K562 (cell line): Measurements from ENCODE around the gene PRMT7. TPM values are rescaled to one million over a fixed set of nuclear protein-coding genes. Genes with fewer than 3 reads are reported as not detected.
A peak's percentile ranks its signal among the peaks of the same experiment; 100 is the strongest.

Experiments
- ATF1 ChIP-seq, 2 experiments: fragments of 450-650 bp in 1 of 2; IDR thresholded peaks; 2 replicates each; pipeline ENCODE4 v1.6.1; 2016; ENCODE audit warnings: missing compliant biosample characterization in 1 of 2, missing genetic modification characterization in 1 of 2
- FIP1L1 ChIP-seq: fragments of 200-400 bp; formaldehyde crosslinking; IDR thresholded peaks from 2 replicates; pipeline ENCODE4 v1.6.1; 2018; ENCODE audit warnings: mild to moderate bottlenecking, low read depth, low read length; ENCODE audit not compliant: poor library complexity, severe bottlenecking
- NFIC ChIP-seq: fragments of 450-650 bp; IDR thresholded peaks from 2 replicates; pipeline ENCODE4 v1.6.1; 2017; ENCODE audit warnings: mild to moderate bottlenecking, inconsistent platforms
- NONO ChIP-seq, 2 experiments: fragments of 200-400 bp in 1 of 2; fragments of 450-650 bp in 1 of 2; formaldehyde crosslinking in 1 of 2; IDR thresholded peaks; 2 replicates each; pipeline ENCODE4 v1.6.1; 2017; ENCODE audit warnings: low read depth in 2 of 2, mild to moderate bottlenecking in 2 of 2, moderate library complexity in 2 of 2, low read length in 1 of 2
- SMAD3 ChIP-seq: fragments of 450-650 bp; formaldehyde crosslinking; conservative IDR thresholded peaks from 2 replicates; pipeline ENCODE4 v1.4.0; 2020; ENCODE audit warnings: mild to moderate bottlenecking
- SMARCA4 ChIP-seq: fragments of 450-650 bp; IDR thresholded peaks from 2 replicates; pipeline ENCODE4 v1.6.1; 2016
- polyA plus RNA-seq, 8 experiments: library from polyadenylated mRNA; depleted of rRNA in 4 of 8; stranded (reverse) in 5 of 8; unstranded in 3 of 8; fragments of >200 nt; fragmentation: Nextera tagmentation in 2 of 8; fragmentation: Illumina TruSeq in 1 of 8; extraction: Ambion mirVana in 2 of 8; extraction: Trizol in 1 of 8; gene quantifications; 2 replicates each; pipeline versions ENCODE4 v1.2.1 to v1.2.3, GENCODE V29; 2011 to 2014; ENCODE audit warnings: inconsistent platforms in 1 of 8, missing spikeins in 1 of 8
- total RNA-seq, 7 experiments: library from RNA; depleted of rRNA in 6 of 7; stranded (reverse); fragments of >200 nt in 6 of 7; fragmentation: Illumina TruSeq in 2 of 7; extraction: Trizol in 2 of 7; gene quantifications; 2 replicates each; pipeline versions ENCODE4 v1.2.1 to v1.2.3, GENCODE V29; 2011 to 2021; ENCODE audit warnings: low replicate concordance in 1 of 7
- TF ChIP-seq, protein P1 (sequence below): sonication (generic); formaldehyde crosslinking; IDR thresholded peaks from 2 replicates; pipeline ENCODE4 v1.8.0; 2022; ENCODE audit warnings: mild to moderate bottlenecking, missing genetic modification reagents
- TF ChIP-seq, protein P2 (sequence below): fragments of 450-650 bp; formaldehyde crosslinking; IDR thresholded peaks from 2 replicates; pipeline ENCODE4 v1.4.0; 2020; ENCODE audit warnings: mild to moderate bottlenecking, moderate library complexity
- TF ChIP-seq, protein P3 (sequence below): IDR thresholded peaks from 2 replicates; pipeline ENCODE4 v1.6.1; 2016; ENCODE audit warnings: missing genetic modification characterization, missing compliant biosample characterization
- TF ChIP-seq, protein P4 (sequence below): sonication (generic); formaldehyde crosslinking; IDR thresholded peaks from 2 replicates; pipeline ENCODE4 v1.8.0; 2023; ENCODE audit warnings: missing genetic modification reagents, mild to moderate bottlenecking, borderline replicate concordance

The PRMT7 gene
- total and polyA plus RNA-seq, 9 of the 15 experiments (the other 6 are each of a cell fraction or from before 2014, with no cell fraction given): 6.4 to 88.8 (median 73.1) TPM

DNA sequence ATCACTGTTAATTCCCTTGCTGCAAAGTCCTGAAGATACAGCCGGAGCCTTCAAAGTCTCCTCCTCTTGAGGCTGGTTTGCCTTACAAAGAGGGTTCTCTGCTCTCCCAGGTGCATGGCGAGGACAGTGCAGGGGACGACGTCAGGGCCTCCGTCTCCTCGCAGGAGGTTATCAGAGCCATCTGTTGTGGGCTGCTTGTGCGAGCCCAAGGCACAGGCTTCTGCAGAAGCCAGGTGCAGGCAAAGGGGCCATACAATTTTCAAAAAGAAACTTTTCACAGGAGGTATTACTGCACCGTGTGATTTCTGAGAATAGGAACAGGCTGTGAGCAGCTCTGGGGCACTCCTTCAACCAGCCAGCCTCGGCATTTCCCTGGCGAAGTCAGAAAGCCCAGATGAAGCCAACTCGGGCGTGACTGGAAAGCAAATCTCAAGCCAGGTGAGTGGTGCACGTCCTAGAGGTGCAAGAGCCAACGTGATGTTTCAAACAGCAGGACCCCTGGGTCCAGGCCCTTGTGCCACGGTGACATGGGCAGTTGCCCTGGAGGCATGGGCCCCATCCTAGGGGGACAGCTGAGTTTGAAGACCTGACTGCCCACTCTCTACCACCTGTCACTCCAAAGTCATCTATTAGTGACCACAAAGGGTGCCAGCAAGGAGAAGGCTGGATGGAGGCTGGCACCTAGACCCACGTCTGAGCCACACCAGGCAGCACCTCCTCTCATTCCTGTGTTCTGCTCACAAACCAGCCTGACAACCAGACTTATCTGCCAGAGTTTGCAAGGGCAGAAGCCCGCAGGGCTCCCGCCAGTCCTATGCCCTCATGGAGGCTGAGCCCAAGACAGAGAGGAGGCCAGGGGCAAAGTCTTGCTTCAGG lies 68.9 kb downstream of the PRMT7 start (continued):
- TF ChIP-seq FIP1L1 (no peak), NONO (IDR thresholded peaks at IDR 0.05; ENCODE audit: low read depth in 2 of 2, low read length in 1 of 2) (no peak), NFIC (no peak), ATF1 (CRISPR knock-in tag; IDR thresholded peaks at IDR 0.05) (no peak), ATF1 (tag; IDR thresholded peaks at IDR 0.05) (peak; percentile 39; the same call in 1 of the 2 replicates), SMARCA4 (no peak), SMAD3 (CRISPR knock-in tag) (no peak)
- TF ChIP-seq, protein P1, sequence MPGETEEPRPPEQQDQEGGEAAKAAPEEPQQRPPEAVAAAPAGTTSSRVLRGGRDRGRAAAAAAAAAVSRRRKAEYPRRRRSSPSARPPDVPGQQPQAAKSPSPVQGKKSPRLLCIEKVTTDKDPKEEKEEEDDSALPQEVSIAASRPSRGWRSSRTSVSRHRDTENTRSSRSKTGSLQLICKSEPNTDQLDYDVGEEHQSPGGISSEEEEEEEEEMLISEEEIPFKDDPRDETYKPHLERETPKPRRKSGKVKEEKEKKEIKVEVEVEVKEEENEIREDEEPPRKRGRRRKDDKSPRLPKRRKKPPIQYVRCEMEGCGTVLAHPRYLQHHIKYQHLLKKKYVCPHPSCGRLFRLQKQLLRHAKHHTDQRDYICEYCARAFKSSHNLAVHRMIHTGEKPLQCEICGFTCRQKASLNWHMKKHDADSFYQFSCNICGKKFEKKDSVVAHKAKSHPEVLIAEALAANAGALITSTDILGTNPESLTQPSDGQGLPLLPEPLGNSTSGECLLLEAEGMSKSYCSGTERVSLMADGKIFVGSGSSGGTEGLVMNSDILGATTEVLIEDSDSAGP (CRISPR knock-in tag): no peak
- TF ChIP-seq, protein P2, sequence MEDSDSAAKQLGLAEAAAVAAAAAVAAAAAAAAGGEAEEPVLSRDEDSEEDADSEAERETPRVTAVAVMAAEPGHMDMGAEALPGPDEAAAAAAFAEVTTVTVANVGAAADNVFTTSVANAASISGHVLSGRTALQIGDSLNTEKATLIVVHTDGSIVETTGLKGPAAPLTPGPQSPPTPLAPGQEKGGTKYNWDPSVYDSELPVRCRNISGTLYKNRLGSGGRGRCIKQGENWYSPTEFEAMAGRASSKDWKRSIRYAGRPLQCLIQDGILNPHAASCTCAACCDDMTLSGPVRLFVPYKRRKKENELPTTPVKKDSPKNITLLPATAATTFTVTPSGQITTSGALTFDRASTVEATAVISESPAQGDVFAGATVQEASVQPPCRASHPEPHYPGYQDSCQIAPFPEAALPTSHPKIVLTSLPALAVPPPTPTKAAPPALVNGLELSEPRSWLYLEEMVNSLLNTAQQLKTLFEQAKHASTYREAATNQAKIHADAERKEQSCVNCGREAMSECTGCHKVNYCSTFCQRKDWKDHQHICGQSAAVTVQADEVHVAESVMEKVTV (CRISPR knock-in tag): no peak
- TF ChIP-seq, protein P3, sequence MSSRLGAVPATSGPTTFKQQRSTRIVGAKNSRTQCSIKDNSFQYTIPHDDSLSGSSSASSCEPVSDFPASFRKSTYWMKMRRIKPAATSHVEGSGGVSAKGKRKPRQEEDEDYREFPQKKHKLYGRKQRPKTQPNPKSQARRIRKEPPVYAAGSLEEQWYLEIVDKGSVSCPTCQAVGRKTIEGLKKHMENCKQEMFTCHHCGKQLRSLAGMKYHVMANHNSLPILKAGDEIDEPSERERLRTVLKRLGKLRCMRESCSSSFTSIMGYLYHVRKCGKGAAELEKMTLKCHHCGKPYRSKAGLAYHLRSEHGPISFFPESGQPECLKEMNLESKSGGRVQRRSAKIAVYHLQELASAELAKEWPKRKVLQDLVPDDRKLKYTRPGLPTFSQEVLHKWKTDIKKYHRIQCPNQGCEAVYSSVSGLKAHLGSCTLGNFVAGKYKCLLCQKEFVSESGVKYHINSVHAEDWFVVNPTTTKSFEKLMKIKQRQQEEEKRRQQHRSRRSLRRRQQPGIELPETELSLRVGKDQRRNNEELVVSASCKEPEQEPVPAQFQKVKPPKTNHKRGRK (tag): no peak
- TF ChIP-seq, protein P4, sequence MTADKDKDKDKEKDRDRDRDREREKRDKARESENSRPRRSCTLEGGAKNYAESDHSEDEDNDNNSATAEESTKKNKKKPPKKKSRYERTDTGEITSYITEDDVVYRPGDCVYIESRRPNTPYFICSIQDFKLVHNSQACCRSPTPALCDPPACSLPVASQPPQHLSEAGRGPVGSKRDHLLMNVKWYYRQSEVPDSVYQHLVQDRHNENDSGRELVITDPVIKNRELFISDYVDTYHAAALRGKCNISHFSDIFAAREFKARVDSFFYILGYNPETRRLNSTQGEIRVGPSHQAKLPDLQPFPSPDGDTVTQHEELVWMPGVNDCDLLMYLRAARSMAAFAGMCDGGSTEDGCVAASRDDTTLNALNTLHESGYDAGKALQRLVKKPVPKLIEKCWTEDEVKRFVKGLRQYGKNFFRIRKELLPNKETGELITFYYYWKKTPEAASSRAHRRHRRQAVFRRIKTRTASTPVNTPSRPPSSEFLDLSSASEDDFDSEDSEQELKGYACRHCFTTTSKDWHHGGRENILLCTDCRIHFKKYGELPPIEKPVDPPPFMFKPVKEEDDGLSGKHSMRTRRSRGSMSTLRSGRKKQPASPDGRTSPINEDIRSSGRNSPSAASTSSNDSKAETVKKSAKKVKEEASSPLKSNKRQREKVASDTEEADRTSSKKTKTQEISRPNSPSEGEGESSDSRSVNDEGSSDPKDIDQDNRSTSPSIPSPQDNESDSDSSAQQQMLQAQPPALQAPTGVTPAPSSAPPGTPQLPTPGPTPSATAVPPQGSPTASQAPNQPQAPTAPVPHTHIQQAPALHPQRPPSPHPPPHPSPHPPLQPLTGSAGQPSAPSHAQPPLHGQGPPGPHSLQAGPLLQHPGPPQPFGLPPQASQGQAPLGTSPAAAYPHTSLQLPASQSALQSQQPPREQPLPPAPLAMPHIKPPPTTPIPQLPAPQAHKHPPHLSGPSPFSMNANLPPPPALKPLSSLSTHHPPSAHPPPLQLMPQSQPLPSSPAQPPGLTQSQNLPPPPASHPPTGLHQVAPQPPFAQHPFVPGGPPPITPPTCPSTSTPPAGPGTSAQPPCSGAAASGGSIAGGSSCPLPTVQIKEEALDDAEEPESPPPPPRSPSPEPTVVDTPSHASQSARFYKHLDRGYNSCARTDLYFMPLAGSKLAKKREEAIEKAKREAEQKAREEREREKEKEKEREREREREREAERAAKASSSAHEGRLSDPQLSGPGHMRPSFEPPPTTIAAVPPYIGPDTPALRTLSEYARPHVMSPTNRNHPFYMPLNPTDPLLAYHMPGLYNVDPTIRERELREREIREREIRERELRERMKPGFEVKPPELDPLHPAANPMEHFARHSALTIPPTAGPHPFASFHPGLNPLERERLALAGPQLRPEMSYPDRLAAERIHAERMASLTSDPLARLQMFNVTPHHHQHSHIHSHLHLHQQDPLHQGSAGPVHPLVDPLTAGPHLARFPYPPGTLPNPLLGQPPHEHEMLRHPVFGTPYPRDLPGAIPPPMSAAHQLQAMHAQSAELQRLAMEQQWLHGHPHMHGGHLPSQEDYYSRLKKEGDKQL (CRISPR knock-in tag): no peak
